ENCODE measurements around the gene PVALEF.

Gene PVALEF

DNA sequence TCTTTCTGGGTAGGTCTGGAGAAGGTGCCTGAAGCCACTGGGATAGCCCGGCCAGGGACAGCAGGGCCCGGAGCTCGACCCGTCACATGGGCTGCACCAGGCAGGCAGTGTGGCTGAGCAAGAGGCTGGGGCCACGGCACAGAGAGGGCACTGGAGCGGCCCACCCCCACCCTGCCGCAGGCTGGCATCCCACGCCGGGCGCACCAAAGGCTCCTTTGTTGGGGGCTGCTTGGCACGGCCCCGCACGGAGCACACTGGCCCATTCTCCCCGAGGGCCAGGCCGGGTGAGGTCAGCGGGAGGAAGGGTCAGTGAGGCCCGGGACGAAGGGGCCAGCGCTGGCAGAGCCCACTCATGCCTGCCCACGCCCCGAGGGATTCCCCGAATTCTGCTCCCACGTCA, 36.5 kb upstream of the PVALEF start:
- DNase-seq (ENCODE audit: low spot score) = peak; percentile 97

DNA sequence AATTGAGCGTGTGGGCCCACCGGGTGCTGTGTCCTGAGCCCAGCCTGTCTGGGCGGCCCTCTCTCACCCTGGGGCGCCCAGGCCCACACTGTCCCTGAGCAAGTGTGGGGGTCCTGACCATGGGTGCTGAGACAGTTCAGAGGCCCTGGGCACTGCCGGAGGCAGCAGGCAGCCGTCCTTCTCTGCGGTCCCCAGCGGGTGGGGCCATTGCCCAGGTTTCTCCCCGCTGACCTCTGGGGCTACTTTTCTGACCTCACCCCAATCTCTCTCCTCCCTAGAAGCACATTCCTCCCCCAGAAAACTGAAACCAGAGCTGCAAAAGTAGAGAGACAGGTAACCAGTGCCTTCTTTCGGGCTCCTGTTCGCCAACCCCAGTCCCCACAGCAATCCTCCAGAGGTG, 36.0 kb upstream of the PVALEF start:
- no peak for DNase-seq (ENCODE audit: low spot score)

GRCh38 chr17:81129711-81130367, 35.5 kb upstream of the PVALEF start:
- no peak for DNase-seq (ENCODE audit: low spot score)

GRCh38 chr17:81130385-81131361, 34.6 kb upstream of the PVALEF start:
- peak; percentile 89 for DNase-seq (ENCODE audit: low spot score)

DNA sequence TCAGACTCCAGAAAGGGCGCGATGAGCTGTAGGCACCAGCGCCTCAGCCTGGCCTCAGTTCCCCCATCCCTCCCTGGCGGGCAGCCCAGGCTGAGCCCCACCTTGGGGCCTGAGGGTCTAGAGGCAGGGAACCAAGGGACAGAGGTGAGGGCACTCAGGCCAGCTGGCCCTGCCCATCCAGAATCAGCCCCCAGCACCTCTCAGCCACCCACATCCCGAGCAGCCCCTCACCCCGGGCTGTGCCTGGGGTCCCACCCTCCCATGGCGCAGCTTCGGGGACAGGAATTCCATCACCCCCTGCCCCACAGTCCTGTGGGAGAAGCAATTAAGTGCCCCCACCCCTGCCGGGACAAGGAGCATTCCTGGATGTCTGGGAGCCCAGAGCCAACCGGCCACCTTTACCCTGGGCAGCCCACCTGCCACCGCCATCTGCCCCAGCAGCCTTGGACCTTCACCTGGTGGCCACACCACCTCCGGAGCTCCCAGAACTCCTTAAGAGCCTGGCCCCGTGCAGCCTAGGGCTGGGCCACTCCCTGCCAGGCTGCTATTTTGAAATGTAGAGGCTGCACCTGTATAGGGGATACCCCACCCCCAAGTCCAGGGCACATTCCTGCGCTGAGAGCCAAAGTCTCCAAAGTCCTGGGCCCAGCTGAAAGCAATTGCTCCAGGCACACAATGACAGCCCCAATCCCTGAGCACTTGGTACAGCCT, 33.7 kb upstream of the PVALEF start:
- no peak for DNase-seq (ENCODE audit: low spot score)

- DNase-seq (ENCODE audit: low spot score) = no peak
These were observed 33.1 kb upstream of the PVALEF start for GRCh38 chr17:81132197-81132540.

DNA sequence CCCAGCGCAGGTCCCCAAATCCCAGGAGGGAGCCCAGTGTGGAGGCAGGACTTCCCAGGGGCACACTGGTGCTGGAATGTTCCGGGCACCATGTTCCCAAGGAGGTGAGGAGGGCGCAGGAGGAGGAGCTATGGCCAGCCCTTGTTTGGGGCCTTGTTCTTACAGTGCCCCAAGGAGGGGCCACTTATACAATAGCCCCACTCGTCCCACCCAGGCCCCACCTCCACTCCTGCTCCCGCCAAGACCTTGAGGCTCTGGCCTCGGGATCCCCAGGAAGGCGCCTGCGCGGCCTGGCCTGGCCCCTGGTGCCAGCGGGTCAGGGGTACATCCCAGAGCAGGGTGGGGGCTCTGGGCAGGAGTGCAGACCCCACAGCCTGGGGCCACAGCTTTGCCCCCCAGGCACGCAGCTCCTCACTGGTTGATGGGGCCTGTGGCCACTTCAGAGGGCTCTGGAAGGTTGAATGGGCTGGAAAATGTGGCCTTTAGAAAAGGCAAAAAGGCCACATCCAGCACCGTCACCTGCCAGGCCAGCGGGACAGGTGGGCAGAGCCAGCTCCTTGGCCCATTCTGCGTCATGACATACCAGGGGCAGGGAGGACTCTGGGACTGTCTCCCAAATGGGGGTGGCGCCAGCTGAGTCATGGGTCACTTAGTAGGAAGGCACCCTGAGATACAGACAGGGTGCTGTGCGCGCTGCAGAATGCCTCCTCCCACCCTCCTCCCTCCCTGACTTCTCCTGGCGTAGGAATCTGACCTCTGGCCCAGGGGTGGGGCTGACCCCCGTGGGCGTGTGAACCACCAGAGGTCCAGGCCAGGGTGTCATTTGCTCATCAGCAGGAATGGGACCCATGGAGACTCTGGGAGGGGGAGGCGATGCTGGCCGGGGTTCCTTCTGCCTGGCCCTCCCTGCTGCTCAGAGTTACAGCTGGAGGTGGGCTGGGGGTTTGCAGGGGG, 32.3 kb upstream of the PVALEF start:
- DNase-seq (ENCODE audit: low spot score) = no peak

DNA sequence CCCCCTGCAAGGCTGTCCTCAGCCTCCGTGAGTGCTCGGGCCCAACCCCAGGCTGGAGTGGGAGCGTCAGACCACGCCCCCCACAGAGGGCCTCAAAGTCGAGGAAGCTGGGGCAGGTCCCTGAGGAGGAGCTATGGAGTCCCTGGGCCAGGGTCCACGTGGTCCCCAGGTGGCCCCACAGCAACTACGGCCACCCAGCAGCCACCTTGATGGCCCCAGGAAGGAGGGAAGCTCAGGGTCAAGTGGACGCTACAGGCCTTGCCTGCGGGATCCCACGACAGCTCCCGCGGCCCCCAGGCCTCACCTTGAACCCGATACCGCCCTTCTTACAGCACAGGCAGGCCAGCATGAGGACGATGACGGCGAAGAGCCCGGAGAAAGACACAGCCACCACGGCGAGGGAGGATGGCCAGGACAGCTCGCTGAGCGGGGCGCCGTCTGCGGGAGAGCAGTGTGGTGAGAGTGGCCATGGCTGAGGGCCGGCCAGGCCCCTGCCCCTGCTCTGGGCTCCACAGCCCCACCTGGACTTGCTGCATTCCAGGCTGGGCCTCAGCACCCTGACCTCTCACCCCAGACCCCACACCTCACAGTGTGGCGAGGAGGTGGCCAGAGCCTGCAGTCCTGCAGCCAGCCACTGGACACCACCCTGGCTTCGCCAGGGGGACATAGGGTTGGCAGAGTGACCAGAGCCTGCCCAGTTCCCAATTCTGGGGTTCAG, 31.1 kb upstream of the PVALEF start:
- no peak for DNase-seq (ENCODE audit: low spot score)

GRCh38 chr17:81135505-81136278, 29.6 kb upstream of the PVALEF start:
- peak; percentile 78 for DNase-seq (ENCODE audit: low spot score)

- no peak for DNase-seq (ENCODE audit: low spot score)
These were observed 28.9 kb upstream of the PVALEF start for GRCh38 chr17:81136366-81136765.

- DNase-seq (ENCODE audit: low spot score) = no peak
These were observed 28.1 kb upstream of the PVALEF start for GRCh38 chr17:81137248-81137647.

DNA sequence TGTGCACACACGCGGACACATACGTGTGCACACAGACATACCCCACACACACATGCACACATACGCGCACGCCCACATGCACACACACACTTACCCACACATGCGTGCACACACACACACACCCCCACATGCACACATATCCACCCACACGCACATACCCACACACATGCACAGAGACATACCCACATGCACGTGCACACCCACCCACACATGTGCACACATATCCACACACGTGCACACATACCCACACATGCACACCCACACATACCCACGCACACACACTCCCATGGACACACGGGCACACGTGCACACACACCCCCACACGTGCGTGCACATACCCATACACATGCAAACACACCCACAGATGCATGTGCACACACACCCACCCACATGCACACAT, 27.2 kb upstream of the PVALEF start:
- DNase-seq (ENCODE audit: low spot score) = no peak

GRCh38 chr17:81138500-81138899, 26.8 kb upstream of the PVALEF start:
- DNase-seq (ENCODE audit: low spot score) = no peak

DNA sequence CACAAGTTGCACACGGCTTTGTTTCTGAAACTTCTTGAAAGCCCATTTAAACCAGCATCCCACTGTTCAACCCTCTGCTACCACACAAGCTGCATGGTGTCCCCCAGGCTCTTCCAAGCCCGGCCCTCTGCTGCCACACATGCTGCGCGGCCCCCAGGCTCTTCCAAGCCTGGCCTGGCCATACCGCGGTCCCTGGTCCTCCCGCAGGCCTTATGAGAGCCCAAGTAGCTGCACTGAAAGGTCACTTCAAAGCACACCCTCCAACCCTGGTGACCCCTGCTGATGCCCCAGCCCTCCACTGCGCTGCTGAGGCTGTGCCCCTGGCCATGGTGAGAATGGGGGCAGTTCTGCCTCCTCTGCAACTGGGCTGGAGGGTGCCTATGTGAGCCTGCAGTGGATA, 25.9 kb upstream of the PVALEF start:
- DNase-seq (ENCODE audit: low spot score) = no peak

GRCh38 chr17:81140018-81140417, 25.3 kb upstream of the PVALEF start:
- DNase-seq (ENCODE audit: low spot score) = no peak

DNA sequence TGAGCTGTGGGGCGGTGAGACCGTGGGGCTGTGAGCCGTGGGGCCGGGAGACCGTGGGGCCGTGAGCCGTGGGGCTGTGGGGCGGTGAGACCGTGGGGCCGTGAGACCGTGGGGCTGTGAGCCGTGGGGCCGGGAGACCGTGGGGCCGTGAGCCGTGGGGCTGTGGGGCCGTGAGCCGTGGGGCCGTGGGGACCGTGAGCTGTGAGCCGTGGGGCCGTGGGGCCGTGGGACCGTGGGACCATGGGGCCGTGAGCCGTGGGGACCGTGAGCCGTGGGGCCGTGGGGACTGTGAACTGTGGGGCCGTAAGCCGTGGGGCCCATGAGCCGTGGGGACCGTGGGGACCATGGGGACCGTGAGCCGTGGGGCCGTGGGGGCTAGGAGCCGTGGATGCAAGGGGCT, 24.6 kb upstream of the PVALEF start:
- no peak for DNase-seq (ENCODE audit: low spot score)

DNA sequence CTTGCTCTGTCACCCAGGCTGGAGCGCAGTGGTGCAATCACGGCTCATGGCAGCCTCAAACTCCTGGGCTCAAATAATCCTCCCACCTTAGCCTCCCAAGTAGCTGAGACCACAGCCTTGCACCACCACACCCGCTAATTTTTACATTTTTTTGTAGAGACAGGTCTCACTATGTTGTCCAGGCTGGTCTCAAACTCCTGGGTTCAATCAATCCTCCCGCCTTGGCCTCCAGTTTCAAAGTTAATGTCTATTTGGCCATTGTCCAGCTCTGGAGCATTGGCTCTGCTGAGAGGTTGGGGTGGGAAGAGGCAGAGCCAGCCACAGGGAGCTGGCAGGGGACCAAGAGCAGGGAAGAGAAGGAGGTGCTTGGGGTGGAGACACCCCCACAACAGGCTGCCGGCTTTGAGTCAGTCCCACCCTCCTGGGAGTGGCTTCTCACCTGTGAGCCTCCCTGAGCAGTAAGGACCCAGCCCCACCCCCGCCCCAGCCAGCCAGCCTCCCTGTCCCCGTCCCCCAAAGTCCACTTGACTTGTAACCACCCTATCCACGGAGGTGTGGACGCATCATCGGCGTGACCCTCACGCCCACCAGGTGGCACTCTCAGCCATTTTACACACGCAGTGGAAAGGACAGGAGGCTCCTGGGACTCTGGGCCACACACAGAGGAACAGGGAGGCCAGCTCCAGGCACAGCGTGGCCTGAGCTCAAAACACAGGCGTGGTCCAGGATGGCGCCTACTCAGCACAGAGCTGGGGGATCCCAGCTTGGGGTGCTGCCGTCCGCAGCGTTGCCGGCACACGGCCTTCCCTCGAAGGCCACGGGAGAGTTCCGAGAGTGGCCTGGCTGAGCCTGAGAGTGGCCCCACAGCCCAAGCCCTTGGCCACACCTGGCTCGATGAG, 22.8 kb upstream of the PVALEF start:
- peak; percentile 91 for DNase-seq (ENCODE audit: low spot score)

DNA sequence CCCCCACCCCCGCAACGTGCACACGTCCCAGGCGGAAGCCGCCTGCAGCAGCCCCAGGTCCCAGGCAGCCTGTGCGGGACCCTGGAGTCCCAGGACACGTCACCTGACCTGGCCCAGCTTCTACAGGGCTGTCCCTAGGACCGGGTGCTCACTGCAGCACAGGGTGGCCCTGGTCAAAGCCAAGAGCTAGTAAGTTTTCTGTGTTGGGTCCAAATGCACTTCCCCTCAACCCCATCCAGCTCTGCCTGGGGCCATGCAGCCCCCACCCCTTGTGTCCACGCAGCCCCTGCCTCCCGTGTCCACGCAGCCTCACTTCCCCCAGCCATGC, 22.1 kb upstream of the PVALEF start:
- DNase-seq (ENCODE audit: low spot score) = no peak

- DNase-seq (ENCODE audit: low spot score) = no peak
These were observed 21.4 kb upstream of the PVALEF start for GRCh38 chr17:81143717-81144422.
